Right atrium auricular region (tissue), 2 donors: ENCODE results near the gene HNRNPUL2. TPM values are rescaled to one million over a fixed set of nuclear protein-coding genes. Genes with fewer than 3 reads are reported as not detected.

ENCODE experiments used
- DNase-seq: peaks from one replicate; pipeline ENCODE4 v3.0.0-alpha.2; 2019; ENCODE audit warnings: low spot score
- H3K27ac ChIP-seq, 2 donors: fragments of 200-600 bp; sonication (generic); 1 replicate in 1 of 2; 2 replicates in 1 of 2; pipeline ENCODE4 v1.5.1; 2016 to 2019
- H3K27me3 ChIP-seq, 2 donors: fragments of 200-600 bp; sonication (generic); one replicate each; pipeline versions ENCODE4 v1.5.1 to v1.6.0; 2017 to 2019
- H3K36me3 ChIP-seq: fragments of 200-600 bp; sonication (generic); one replicate; pipeline ENCODE4 v1.5.1; 2016
- H3K4me1 ChIP-seq, 2 donors: fragments of 200-600 bp; sonication (generic); one replicate each; pipeline versions ENCODE4 v1.5.1 to v1.6.0; 2017 to 2019
- H3K4me3 ChIP-seq, 2 donors: fragments of 200-600 bp; sonication (generic); 1 replicate in 1 of 2; 2 replicates in 1 of 2; pipeline ENCODE4 v1.5.1; 2017 to 2019; ENCODE audit warnings: mild to moderate bottlenecking in 1 of 2, moderate library complexity in 1 of 2
- H3K9me3 ChIP-seq, 2 donors: fragments of 200-600 bp; sonication (generic); one replicate each; pipeline ENCODE4 v1.5.1; 2019
- total RNA-seq, 2 donors: library from RNA; depleted of rRNA; stranded (reverse); fragments of >200 nt; gene quantifications; one replicate each; pipeline ENCODE4 v1.1.0, GENCODE V29; 2016
- TF ChIP-seq, protein P1 (sequence below), 2 donors: fragments of 200-600 bp; sonication (generic); IDR thresholded peaks; one replicate each; pipeline ENCODE4 v1.5.1; 2019; ENCODE audit warnings: antibody characterized with exemption in 2 of 2

The HNRNPUL2 gene
- total RNA-seq, 2 donors from 2014 or later, result 12.2 to 15.6 TPM

DNA sequence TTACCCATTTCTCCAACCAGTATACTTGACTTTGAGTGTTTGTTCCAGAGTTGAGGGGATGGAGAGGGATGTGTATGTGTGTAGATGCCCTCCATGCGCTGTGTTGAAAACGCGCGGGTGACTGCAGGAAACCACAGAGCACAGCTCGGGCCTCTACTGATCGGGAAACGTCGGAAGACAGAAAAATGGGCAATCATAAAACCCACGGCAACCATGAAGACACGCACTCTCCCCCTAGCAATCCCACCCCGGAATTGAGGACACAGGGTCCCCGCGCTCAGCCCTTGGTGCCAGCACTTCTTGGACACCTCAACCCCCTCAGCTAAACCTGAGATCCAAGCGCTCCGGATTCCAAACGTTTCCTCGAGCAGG, 56.0 kb downstream of the HNRNPUL2 start:
- H3K27ac ChIP-seq, result peak overlapping the region; percentile 74 to 83

DNA sequence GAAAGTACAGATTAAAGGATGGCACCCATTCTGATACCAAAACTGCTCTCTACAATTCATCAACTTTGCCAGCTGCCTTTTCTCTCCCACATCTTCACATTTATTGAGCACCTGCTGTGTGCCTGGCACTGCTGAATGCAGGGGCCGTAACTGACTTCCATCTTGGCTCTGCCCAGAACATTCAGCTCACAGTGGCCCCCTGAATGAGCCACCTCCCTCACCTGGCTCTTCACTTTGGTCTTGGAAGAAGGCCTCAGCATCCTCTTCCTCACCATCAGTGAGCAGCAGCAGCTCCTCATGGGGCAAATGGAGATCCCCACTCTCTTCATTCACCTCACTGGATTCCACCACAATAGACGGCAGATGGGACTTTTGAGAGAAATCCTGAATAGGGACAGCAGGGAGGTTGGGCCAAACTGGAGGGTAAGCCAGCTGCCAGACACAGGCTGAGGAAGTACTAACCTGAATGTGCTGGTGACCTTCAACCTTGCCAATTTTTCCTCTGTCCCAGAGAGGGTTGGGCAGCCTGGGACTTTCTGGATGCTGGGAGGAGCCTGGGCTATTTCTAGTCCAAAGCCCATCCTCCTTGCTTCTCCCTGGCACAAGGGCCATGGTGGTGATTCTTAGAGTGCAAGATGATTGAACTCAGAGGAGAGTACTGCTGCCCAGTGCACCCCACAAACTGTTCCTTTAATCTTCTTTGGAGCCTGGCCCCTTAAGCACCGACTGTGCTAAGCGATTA, 57.7 kb downstream of the HNRNPUL2 start:
- DNase-seq, result no peak
- peaks cover 0 to 46% of the 10 kb centered on the region in 2 donors for H3K4me1 ChIP-seq
- TF ChIP-seq, protein P1, sequence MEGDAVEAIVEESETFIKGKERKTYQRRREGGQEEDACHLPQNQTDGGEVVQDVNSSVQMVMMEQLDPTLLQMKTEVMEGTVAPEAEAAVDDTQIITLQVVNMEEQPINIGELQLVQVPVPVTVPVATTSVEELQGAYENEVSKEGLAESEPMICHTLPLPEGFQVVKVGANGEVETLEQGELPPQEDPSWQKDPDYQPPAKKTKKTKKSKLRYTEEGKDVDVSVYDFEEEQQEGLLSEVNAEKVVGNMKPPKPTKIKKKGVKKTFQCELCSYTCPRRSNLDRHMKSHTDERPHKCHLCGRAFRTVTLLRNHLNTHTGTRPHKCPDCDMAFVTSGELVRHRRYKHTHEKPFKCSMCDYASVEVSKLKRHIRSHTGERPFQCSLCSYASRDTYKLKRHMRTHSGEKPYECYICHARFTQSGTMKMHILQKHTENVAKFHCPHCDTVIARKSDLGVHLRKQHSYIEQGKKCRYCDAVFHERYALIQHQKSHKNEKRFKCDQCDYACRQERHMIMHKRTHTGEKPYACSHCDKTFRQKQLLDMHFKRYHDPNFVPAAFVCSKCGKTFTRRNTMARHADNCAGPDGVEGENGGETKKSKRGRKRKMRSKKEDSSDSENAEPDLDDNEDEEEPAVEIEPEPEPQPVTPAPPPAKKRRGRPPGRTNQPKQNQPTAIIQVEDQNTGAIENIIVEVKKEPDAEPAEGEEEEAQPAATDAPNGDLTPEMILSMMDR (IDR thresholded peaks at IDR 0.05), result no peak
- H3K36me3 ChIP-seq, result peaks cover 12% of the 10 kb centered on the region
- H3K4me3 ChIP-seq, result no peak overlapping the region
- H3K9me3 ChIP-seq, result no peaks in the 10 kb centered on the region
- no peaks in the 10 kb centered on the region for H3K27me3 ChIP-seq
- H3K27ac ChIP-seq, result no peak overlapping the region

More for the DNA sequence above, 56.0 kb downstream of the HNRNPUL2 start:
- DNase-seq, result no peak
- Histone ChIP-seq H3K9me3 (no peaks in the 10 kb centered on the region), H3K4me3 (peak overlapping the region; percentile 63 to 79), H3K36me3 (peaks cover 16% of the 10 kb centered on the region), H3K4me1 (peaks cover 0 to 39% of the 10 kb centered on the region in 2 donors), H3K27me3 (no peaks in the 10 kb centered on the region)
- TF ChIP-seq, protein P1 (IDR thresholded peaks at IDR 0.05), result no peak

DNA sequence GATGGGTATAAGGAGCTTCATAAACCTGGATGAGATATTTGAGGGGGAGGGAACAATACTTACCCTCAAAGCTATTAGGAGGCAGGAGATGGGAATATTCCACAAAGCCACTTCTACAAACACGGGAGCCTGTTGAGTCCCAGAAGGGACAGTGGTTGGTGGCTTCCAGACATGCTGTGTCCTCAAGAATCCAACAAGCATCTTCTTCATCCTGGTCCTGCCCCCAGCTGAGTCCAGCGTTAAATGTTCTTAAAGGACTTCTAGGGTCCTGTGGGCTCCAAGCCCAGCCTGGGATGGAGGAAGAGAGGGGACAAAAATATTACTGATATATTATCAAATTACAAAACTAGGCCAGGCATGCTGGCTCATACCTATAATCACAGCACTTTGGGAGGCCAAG, 59.8 kb downstream of the HNRNPUL2 start:
- Histone ChIP-seq H3K27ac (no peak overlapping the region), H3K27me3 (no peaks in the 10 kb centered on the region), H3K4me1 (peaks cover 0 to 49% of the 10 kb centered on the region in 2 donors), H3K36me3 (peaks cover 17% of the 10 kb centered on the region), H3K9me3 (no peaks in the 10 kb centered on the region), H3K4me3 (no peak overlapping the region)
- DNase-seq, result no peak
- TF ChIP-seq, protein P1 (IDR thresholded peaks at IDR 0.05), result no peak

DNA sequence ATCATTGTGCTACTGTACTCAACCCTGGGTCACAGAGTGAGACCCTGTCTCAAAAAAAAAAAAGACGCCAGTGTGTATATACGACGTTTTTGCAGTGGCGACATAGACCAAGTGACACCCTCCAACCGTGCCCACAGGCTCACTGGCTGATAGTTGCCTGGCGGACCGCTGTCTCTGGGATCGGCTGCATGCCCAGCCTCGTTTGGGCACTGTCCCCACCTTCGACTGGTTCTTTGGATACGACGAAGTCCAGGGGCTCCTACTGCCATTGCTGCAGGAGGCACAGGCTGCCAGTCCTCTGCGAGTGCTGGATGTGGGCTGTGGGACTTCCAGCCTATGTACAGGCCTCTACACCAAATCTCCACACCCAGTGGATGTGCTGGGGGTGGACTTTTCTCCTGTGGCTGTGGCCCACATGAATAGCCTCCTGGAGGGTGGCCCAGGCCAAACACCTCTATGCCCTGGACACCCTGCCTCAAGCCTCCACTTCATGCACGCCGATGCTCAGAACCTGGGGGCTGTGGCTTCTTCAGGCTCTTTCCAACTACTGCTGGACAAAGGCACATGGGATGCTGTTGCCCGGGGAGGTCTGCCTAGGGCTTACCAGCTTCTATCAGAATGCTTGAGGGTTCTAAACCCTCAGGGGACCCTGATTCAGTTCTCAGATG, 60.9 kb downstream of the HNRNPUL2 start:
- Histone ChIP-seq H3K27me3 (no peaks in the 10 kb centered on the region), H3K4me1 (peaks cover 0 to 44% of the 10 kb centered on the region in 2 donors), H3K36me3 (peaks cover 19% of the 10 kb centered on the region), H3K9me3 (no peaks in the 10 kb centered on the region), H3K4me3 (peak overlapping the region; percentile 54 to 93), H3K27ac (peak overlapping the region in 1 of 2 donors; percentile 89)
- no peak for DNase-seq
- TF ChIP-seq, protein P1 (IDR thresholded peaks at IDR 0.05), result no peak

DNA sequence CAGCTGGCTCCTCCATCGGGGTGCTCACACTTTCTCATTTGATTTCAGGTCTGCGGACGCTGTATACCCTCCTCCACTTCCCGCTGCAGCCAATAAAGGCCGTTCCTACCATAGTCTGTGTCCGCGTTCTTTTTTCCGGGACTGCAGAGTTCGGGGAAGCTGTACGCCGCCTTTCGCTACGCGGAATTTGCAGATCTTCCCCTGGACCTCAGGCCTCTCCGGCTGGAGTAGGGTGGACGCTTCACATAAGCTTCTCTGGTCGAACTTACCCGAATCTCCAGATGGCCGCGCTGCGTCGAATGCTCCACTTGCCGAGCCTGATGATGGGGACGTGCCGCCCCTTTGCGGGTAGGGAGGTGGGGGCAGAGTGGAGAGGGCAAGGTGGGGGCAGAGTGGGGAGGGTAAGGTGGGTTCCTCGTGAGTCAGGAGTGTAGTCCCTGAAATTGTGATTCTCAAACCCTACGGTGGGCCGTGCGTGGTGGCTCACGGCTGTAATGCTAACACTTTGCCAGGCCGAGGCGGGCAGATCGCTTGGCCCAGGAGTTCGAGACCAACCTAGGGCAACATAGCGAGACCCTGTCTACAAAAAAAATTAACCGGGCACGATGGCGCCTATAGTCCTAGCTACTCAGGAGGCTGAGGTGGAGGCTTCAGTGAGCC, 61.5 kb downstream of the HNRNPUL2 start:
- TF ChIP-seq, protein P1 (IDR thresholded peaks at IDR 0.05), result no peak
- Histone ChIP-seq H3K36me3 (peaks cover 19% of the 10 kb centered on the region), H3K9me3 (no peaks in the 10 kb centered on the region), H3K4me1 (peaks cover 0 to 39% of the 10 kb centered on the region in 2 donors), H3K27me3 (no peaks in the 10 kb centered on the region), H3K4me3 (peak overlapping the region; percentile 54 to 93), H3K27ac (peak overlapping the region; percentile 79 to 89)
- peak; percentile 72 for DNase-seq
